ENCODE measurements around the gene PSMG4. TPM values are rescaled to one million over a fixed set of nuclear protein-coding genes. Genes with fewer than 3 reads are reported as not detected.
"Not testable (repeated sequence)": the region's sequence is repeated elsewhere in the genome, so short reads cannot be mapped to it uniquely, and the experiment has no call there.

Gene PSMG4
- total RNA-seq, 8 experiments from 2014 or later, result 19.9 to 55.0 (median 30.1) TPM

GRCh38 chr6:3244003-3244831 is 14.5 kb upstream of the PSMG4 start:
- 67 to 100% (median 92%) methylated on average over 2 to 7 of the region's 8 CpGs for WGBS, 10 experiments
- no peak for ATAC-seq (replicated peaks in 6 of 8)
- H3K27ac ChIP-seq, result no peak overlapping the region
- H3K4me1 ChIP-seq (replicated peaks in 1 of 2), result peaks cover 20 to 24% of the 10 kb centered on the region in 2 donors
- in situ Hi-C loops (cut with MboI; ENCODE audit: low pct_unique_long_range_greater_than_20kb in 2 of 9, low sequenced_read_pairs in 9 of 9, unreplicated experiment in 9 of 9), result loop anchor here in 2 of 9 experiments (25.0 kb wide), 2 partner anchors 107 to 257 kb away; partner anchors contain the start of gene NQO2 (in 1 of the 2)
- H3K4me3 ChIP-seq, result no peak overlapping the region

GRCh38 chr6:3244832-3245161 is 13.9 kb upstream of the PSMG4 start:
- not testable (repeated sequence) for ATAC-seq (replicated peaks in 6 of 8); H3K27ac ChIP-seq; H3K4me3 ChIP-seq
- peaks cover 26 to 28% of the 10 kb centered on the region in 2 donors for H3K4me1 ChIP-seq (replicated peaks in 1 of 2)
- 81 to 100% (median 90%) methylated on average over 2 to 7 of the region's 7 CpGs; no CpG with 5 or more reads in 3 of the 10 experiments for WGBS, 10 experiments
- in situ Hi-C loops (cut with MboI; ENCODE audit: low pct_unique_long_range_greater_than_20kb in 2 of 9, low sequenced_read_pairs in 9 of 9, unreplicated experiment in 9 of 9), result loop anchor here in 2 of 9 experiments (25.0 kb wide), 2 partner anchors 107 to 257 kb away; partner anchors contain the start of gene NQO2 (in 1 of the 2)

DNA sequence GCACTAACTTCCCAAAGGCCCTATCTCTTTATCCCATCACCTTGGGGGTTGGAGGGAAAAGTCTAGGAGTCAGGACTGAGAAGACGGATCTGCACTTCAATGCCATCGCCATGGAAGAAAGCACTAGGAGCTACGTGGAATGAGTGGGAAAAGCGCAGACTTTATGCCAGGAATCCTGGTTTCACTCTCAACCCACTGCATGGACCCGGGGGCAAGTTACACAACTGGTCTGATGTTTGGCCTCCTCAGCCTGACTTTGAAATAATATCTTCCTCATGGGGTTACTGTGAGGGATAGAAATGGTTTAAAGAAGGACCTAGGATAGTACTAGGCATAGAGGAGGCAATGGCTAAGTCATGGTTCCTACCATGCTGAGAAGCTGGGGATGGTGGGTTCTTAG is 13.5 kb upstream of the PSMG4 start:
- ATAC-seq (replicated peaks in 6 of 8), result no peak
- in situ Hi-C loops (cut with MboI; ENCODE audit: low pct_unique_long_range_greater_than_20kb in 2 of 9, low sequenced_read_pairs in 9 of 9, unreplicated experiment in 9 of 9), result loop anchor here in 2 of 9 experiments (25.0 kb wide), 2 partner anchors 108 to 258 kb away; partner anchors contain the start of gene NQO2 (in 1 of the 2)

GRCh38 chr6:3247255-3248146 is 11.2 kb upstream of the PSMG4 start:
- 0 to 55% (median 26%) methylated on average over 1 to 23 of the region's 36 CpGs; no CpG with 5 or more reads in 2 of the 10 experiments for WGBS, 10 experiments
- H3K27ac ChIP-seq, result peak overlapping the region; percentile 94 to 98
- in situ Hi-C loops (cut with MboI; ENCODE audit: low pct_unique_long_range_greater_than_20kb in 2 of 9, low sequenced_read_pairs in 9 of 9, unreplicated experiment in 9 of 9), result loop anchor here in 2 of 9 experiments (25.0 kb wide), 2 partner anchors 110 to 260 kb away; partner anchors contain the start of gene NQO2 (in 1 of the 2)
- H3K4me1 ChIP-seq (replicated peaks in 1 of 2), result peaks cover 44 to 48% of the 10 kb centered on the region in 2 donors
- H3K4me3 ChIP-seq, result peak overlapping the region; percentile 10 to 28 (median 18)
- ATAC-seq (replicated peaks in 6 of 8), result peak; percentile 51 to 94 (median 90)

More for the DNA sequence above, 13.5 kb upstream of the PSMG4 start:
- Histone ChIP-seq H3K27ac (no peak overlapping the region), H3K4me3 (no peak overlapping the region), H3K4me1 (replicated peaks in 1 of 2) (peaks cover 30 to 32% of the 10 kb centered on the region in 2 donors)
- WGBS, 10 experiments, result 75 to 100% (median 96%) methylated on average over 2 to 5 of the region's 5 CpGs; no CpG with 5 or more reads in 3 of the 10 experiments

GRCh38 chr6:3249821-3250220 is 8.9 kb upstream of the PSMG4 start:
- in situ Hi-C loops (cut with MboI; ENCODE audit: low pct_unique_long_range_greater_than_20kb in 2 of 9, low sequenced_read_pairs in 9 of 9, unreplicated experiment in 9 of 9), result loop anchor here in 3 of 9 experiments (25.0 kb wide), 3 partner anchors 113 to 762 kb away; partner anchors contain the start of gene NQO2 (in 1 of the 3)
- no peak overlapping the region for H3K4me3 ChIP-seq
- peaks cover 44 to 48% of the 10 kb centered on the region in 2 donors for H3K4me1 ChIP-seq (replicated peaks in 1 of 2)
- H3K27ac ChIP-seq, result peak overlapping the region in 1 of 2 donors; percentile 67
- ATAC-seq (replicated peaks in 6 of 8), result no peak
- WGBS, 10 experiments, result 47 to 100% (median 88%) methylated on average over 1 to 3 of the region's 3 CpGs; no CpG with 5 or more reads in 5 of the 10 experiments

GRCh38 chr6:3250231-3250675 is 8.5 kb upstream of the PSMG4 start:
- Histone ChIP-seq H3K27ac (peak overlapping the region in 1 of 2 donors; percentile 67), H3K4me3 (no peak overlapping the region), H3K4me1 (replicated peaks in 1 of 2) (peaks cover 44 to 48% of the 10 kb centered on the region in 2 donors)
- in situ Hi-C loops (cut with MboI; ENCODE audit: low pct_unique_long_range_greater_than_20kb in 2 of 9, low sequenced_read_pairs in 9 of 9, unreplicated experiment in 9 of 9), result loop anchor here in 2 of 9 experiments (25.0 kb wide), 2 partner anchors 113 to 762 kb away; a partner anchor contains a TSS
- ATAC-seq (replicated peaks in 6 of 8), result no peak
- 50 to 100% (median 76%) methylated on average over 1 to 9 of the region's 9 CpGs; no CpG with 5 or more reads in 2 of the 10 experiments for WGBS, 10 experiments

GRCh38 chr6:3251462-3252314 is 7.1 kb upstream of the PSMG4 start:
- Histone ChIP-seq H3K4me1 (replicated peaks in 1 of 2) (peaks cover 41 to 48% of the 10 kb centered on the region in 2 donors), H3K4me3 (peak overlapping the region in 3 of 5 donors; percentile 1 to 9 (median 8))
- in situ Hi-C loops (cut with MboI; ENCODE audit: low pct_unique_long_range_greater_than_20kb in 2 of 9, low sequenced_read_pairs in 9 of 9, unreplicated experiment in 9 of 9), result loop anchor here in 2 of 9 experiments (25.0 kb wide), 2 partner anchors 114 to 761 kb away; a partner anchor contains a TSS

DNA sequence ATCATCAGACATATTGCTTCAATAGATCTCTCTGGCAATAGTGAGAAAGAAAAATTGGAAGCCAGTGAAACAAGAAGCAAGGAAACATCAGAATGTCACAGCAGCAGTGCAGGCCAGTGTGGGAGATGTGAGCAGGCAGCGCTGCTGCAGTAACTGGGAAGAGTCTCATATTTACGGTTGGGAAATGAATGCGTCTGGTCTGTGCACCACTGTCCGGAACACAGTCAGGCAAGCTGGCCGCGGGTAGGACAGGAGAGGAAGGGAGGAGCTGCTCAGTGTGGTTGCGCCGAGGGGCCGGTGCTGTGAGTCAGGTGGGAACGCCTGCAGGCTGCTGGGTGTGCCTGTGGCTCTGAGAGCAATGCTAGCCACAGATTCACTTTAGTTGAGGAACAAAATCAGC is 6.4 kb upstream of the PSMG4 start:
- peaks cover 38 to 44% of the 10 kb centered on the region in 2 donors for H3K4me1 ChIP-seq (replicated peaks in 1 of 2)
- H3K27ac ChIP-seq, result no peak overlapping the region
- ATAC-seq (replicated peaks in 6 of 8), result peak in 7 of 8 experiments; percentile 2 to 92 (median 6)
- in situ Hi-C loops (cut with MboI; ENCODE audit: low pct_unique_long_range_greater_than_20kb in 2 of 9, low sequenced_read_pairs in 9 of 9, unreplicated experiment in 9 of 9), result loop anchor here in 2 of 9 experiments (25.0 kb wide), 2 partner anchors 115 to 760 kb away; a partner anchor contains a TSS
- H3K4me3 ChIP-seq, result no peak overlapping the region
- WGBS, 10 experiments, result 10 to 94% (median 90%) methylated on average over 2 to 9 of the region's 10 CpGs; no CpG with 5 or more reads in 3 of the 10 experiments

More at GRCh38 chr6:3251462-3252314, 7.1 kb upstream of the PSMG4 start:
- peak; percentile 22 to 82 (median 40) for ATAC-seq (replicated peaks in 6 of 8)
- WGBS, 10 experiments, result 0 to 100% (median 32%) methylated on average over 1 to 13 of the region's 20 CpGs
- peak overlapping the region in 1 of 2 donors; percentile 57 for H3K27ac ChIP-seq

- H3K4me3 ChIP-seq, result no peak overlapping the region
- H3K4me1 ChIP-seq (replicated peaks in 1 of 2), result peaks cover 33 to 40% of the 10 kb centered on the region in 2 donors
- in situ Hi-C loops (cut with MboI; ENCODE audit: low pct_unique_long_range_greater_than_20kb in 2 of 9, low sequenced_read_pairs in 9 of 9, unreplicated experiment in 9 of 9), result loop anchor here in 2 of 9 experiments (25.0 kb wide), 2 partner anchors 116 to 759 kb away; a partner anchor contains a TSS
- ATAC-seq (replicated peaks in 6 of 8), result peak in 2 of 8 experiments; percentile 44 to 50
- 50 to 100% (median 97%) methylated on average over 1 to 13 of the region's 22 CpGs; no CpG with 5 or more reads in 3 of the 10 experiments for WGBS, 10 experiments
- H3K27ac ChIP-seq, result no peak overlapping the region
These were observed 5.7 kb upstream of the PSMG4 start for GRCh38 chr6:3252861-3253596.

DNA sequence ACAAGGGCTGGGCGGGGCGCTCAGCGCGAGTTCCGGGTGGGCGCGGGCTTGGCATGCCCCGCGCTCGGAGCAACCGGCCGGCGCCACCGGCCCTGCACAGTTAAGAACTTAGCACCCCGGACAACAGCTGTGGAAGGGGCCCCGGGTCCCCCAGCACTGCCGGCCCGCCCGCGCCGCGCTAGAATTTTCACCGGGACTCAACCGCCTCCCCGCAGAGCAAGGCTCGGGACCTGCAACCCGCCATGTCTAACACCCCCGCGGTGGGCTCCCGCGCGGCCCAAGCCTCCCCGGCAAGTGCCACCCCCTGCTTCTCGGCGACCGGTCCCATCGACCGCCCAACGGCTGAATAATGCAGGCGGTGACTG is 5.2 kb upstream of the PSMG4 start:
- in situ Hi-C loops (cut with MboI; ENCODE audit: low pct_unique_long_range_greater_than_20kb in 2 of 9, low sequenced_read_pairs in 9 of 9, unreplicated experiment in 9 of 9), result loop anchor here in 2 of 9 experiments (25.0 kb wide), 2 partner anchors 116 to 759 kb away; a partner anchor contains a TSS
- Histone ChIP-seq H3K4me1 (replicated peaks in 1 of 2) (peaks cover 32 to 39% of the 10 kb centered on the region in 2 donors), H3K27ac (no peak overlapping the region), H3K4me3 (no peak overlapping the region)
- WGBS, 10 experiments, result 90 to 100% (median 96%) methylated on average over 2 to 5 of the region's 40 CpGs; no CpG with 5 or more reads in 7 of the 10 experiments
- no peak for ATAC-seq (replicated peaks in 6 of 8)

DNA sequence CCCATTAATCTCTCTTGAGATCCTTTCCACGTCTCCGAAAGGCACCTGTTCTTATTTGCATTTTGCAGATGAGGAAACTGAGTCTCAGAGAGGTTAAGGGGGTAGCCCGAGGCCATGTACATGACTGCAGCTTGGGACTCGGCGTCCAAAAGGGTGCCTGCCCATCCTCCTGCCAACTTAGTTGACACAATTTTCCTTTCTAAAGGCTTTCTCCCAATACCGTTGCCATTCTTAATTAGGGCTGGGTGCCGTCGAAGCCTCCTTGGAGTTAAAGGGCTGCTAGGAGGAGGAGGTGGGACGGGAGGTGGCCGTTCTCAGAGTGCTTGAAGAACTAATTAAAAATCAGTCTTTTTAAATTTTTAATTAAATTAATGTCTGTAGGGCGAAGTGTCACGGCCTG is 546 bp upstream of the PSMG4 start:
- in situ Hi-C loops (cut with MboI; ENCODE audit: low pct_unique_long_range_greater_than_20kb in 2 of 9, low sequenced_read_pairs in 9 of 9, unreplicated experiment in 9 of 9), result loop anchor here in 2 of 9 experiments (25.0 kb wide), 2 partner anchors 121 to 754 kb away; a partner anchor contains a TSS
- Histone ChIP-seq H3K4me1 (replicated peaks in 1 of 2) (peaks cover 13 to 22% of the 10 kb centered on the region in 2 donors), H3K27ac (peak overlapping the region; percentile 29 to 61), H3K4me3 (peak overlapping the region; percentile 62 to 93 (median 68))
- ATAC-seq (replicated peaks in 6 of 8), result no peak
- WGBS, 10 experiments, result 0 to 80% (median 52%) methylated on average over 1 to 9 of the region's 12 CpGs; no CpG with 5 or more reads in 1 of the 10 experiments
